H9 (cell line): ENCODE data around the gene UST. TPM values are rescaled to one million over a fixed set of nuclear protein-coding genes. Genes with fewer than 3 reads are reported as not detected.

Experiments
- DNase-seq: peaks from one replicate; pipeline ENCODE4 v3.0.0-alpha.2; 2017
- H2AFZ ChIP-seq: one replicate; pipeline ENCODE4 v1.6.1; 2013; ENCODE audit warnings: mild to moderate bottlenecking, low read length, control low read depth, moderate library complexity
- H2AK5ac ChIP-seq: 2 replicates; pipeline ENCODE4 v1.6.1; 2013; ENCODE audit warnings: low read length, control low read depth, mixed read lengths; ENCODE audit not compliant: insufficient read length
- H2BK120ac ChIP-seq: one replicate; pipeline ENCODE4 v1.6.1; 2013; ENCODE audit warnings: low read depth, mild to moderate bottlenecking, low read length, control low read depth, inconsistent platforms; ENCODE audit not compliant: poor library complexity, severe bottlenecking
- H2BK12ac ChIP-seq: 2 replicates; pipeline ENCODE4 v1.6.1; 2013; ENCODE audit warnings: low read length, control low read depth, mixed read lengths, low read depth; ENCODE audit not compliant: insufficient read length
- H2BK15ac ChIP-seq: 2 replicates; pipeline ENCODE4 v1.6.1; 2013; ENCODE audit warnings: low read depth, low read length, control low read depth
- H2BK20ac ChIP-seq: one replicate; pipeline ENCODE4 v1.6.1; 2013; ENCODE audit warnings: low read depth, mild to moderate bottlenecking, low read length, control low read depth, inconsistent platforms; ENCODE audit not compliant: poor library complexity, severe bottlenecking
- H2BK5ac ChIP-seq: 2 replicates; pipeline ENCODE4 v1.6.1; 2013; ENCODE audit warnings: low read length, control low read depth, mixed read lengths; ENCODE audit not compliant: insufficient read length
- H3K14ac ChIP-seq: 2 replicates; pipeline ENCODE4 v1.6.1; 2013; ENCODE audit warnings: low read length, control low read depth; ENCODE audit not compliant: insufficient read depth
- H3K18ac ChIP-seq: 2 replicates; pipeline ENCODE4 v1.6.1; 2013; ENCODE audit warnings: low read depth, mild to moderate bottlenecking, mixed read lengths, low read length, control low read depth; ENCODE audit not compliant: insufficient read length
- H3K23ac ChIP-seq: 2 replicates; pipeline ENCODE4 v1.6.1; 2013; ENCODE audit warnings: low read length, control low read depth, mixed read lengths, low read depth; ENCODE audit not compliant: insufficient read length
- H3K23me2 ChIP-seq: 2 replicates; pipeline ENCODE4 v1.6.1; 2013; ENCODE audit warnings: low read depth, mild to moderate bottlenecking, mixed read lengths, low read length, control low read depth; ENCODE audit not compliant: insufficient read length, poor library complexity, severe bottlenecking
- H3K27ac ChIP-seq: 2 replicates; pipeline ENCODE4 v1.5.1; 2013; ENCODE audit warnings: low read length, control low read depth, mixed read lengths, low read depth; ENCODE audit not compliant: insufficient read length
- H3K27me3 ChIP-seq: 2 replicates; pipeline ENCODE4 v1.6.1; 2013; ENCODE audit warnings: low read length, control low read depth, inconsistent platforms; ENCODE audit not compliant: insufficient read depth
- H3K4ac ChIP-seq: 2 replicates; pipeline ENCODE4 v1.6.1; 2013; ENCODE audit warnings: low read depth, mild to moderate bottlenecking, control low read depth, inconsistent platforms, low read length, moderate library complexity
- H3K4me1 ChIP-seq: 2 replicates; pipeline ENCODE4 v1.6.1; 2013; ENCODE audit warnings: low read length, control low read depth, inconsistent platforms; ENCODE audit not compliant: insufficient read depth
- H3K4me2 ChIP-seq: 2 replicates; pipeline ENCODE4 v1.6.1; 2013; ENCODE audit warnings: low read length, control low read depth, mixed read lengths; ENCODE audit not compliant: insufficient read length, insufficient read depth
- H3K56ac ChIP-seq: 2 replicates; pipeline ENCODE4 v1.6.1; 2013; ENCODE audit warnings: low read depth, mild to moderate bottlenecking, mixed read lengths, low read length, control low read depth; ENCODE audit not compliant: insufficient read length
- H3K79me1 ChIP-seq: 2 replicates; pipeline ENCODE4 v1.6.1; 2013; ENCODE audit warnings: low read depth, mild to moderate bottlenecking, moderate library complexity, low read length, control low read depth, inconsistent platforms; ENCODE audit not compliant: insufficient read depth, poor library complexity, severe bottlenecking
- H3K79me2 ChIP-seq: 2 replicates; pipeline ENCODE4 v1.6.1; 2013; ENCODE audit warnings: low read length, control low read depth, inconsistent platforms; ENCODE audit not compliant: insufficient read depth
- H3K9ac ChIP-seq: 2 replicates; pipeline ENCODE4 v1.6.1; 2013; ENCODE audit warnings: low read length, control low read depth, mixed read lengths; ENCODE audit not compliant: insufficient read length; ENCODE audit errors: extremely low read depth
- H3K9me3 ChIP-seq: one replicate; pipeline ENCODE4 v1.6.1; 2013; ENCODE audit warnings: low read depth, low read length, inconsistent platforms; ENCODE audit not compliant: control insufficient read depth
- H3T11ph ChIP-seq: one replicate; pipeline ENCODE4 v1.6.1; 2013; ENCODE audit warnings: mild to moderate bottlenecking, low read length, control low read depth, inconsistent platforms
- H4K20me1 ChIP-seq: one replicate; pipeline ENCODE4 v1.6.1; 2013; ENCODE audit not compliant: control insufficient read depth, insufficient read length, insufficient read depth
- H4K5ac ChIP-seq: 2 replicates; pipeline ENCODE4 v1.6.1; 2013; ENCODE audit warnings: low read depth, mild to moderate bottlenecking, mixed read lengths, low read length, control low read depth; ENCODE audit not compliant: insufficient read length
- H4K8ac ChIP-seq: replicated peaks from 2 replicates; pipeline ENCODE4 v1.6.1; 2013; ENCODE audit warnings: low read length, control low read depth, mixed read lengths, low read depth; ENCODE audit not compliant: insufficient read length
- H4K91ac ChIP-seq: 2 replicates; pipeline ENCODE4 v1.6.1; 2013; ENCODE audit warnings: low read depth, mild to moderate bottlenecking, moderate library complexity, mixed read lengths, low read length, control low read depth; ENCODE audit not compliant: insufficient read length
- H3K27ac Mint-ChIP-seq, 3 experiments: 2 replicates in 2 of 3; 3 replicates in 1 of 3; pipeline ENCODE4 v1.8.0; 2020 to 2021; ENCODE audit warnings: mixed read lengths in 3 of 3, mild to moderate bottlenecking in 1 of 3, moderate library complexity in 1 of 3
- H3K27me3 Mint-ChIP-seq: 2 replicates; pipeline ENCODE4 v1.8.0; 2021; ENCODE audit warnings: low read depth, mild to moderate bottlenecking, moderate library complexity, mixed read lengths
- H3K36me3 Mint-ChIP-seq, 3 experiments: 2 replicates in 2 of 3; 3 replicates in 1 of 3; pipeline ENCODE4 v1.8.0; 2020 to 2021; ENCODE audit warnings: low read depth in 3 of 3, mixed read lengths in 3 of 3; ENCODE audit not compliant: insufficient read depth in 1 of 3
- H3K4me1 Mint-ChIP-seq, 2 experiments: 2 replicates each; pipeline ENCODE4 v1.8.0; 2020; ENCODE audit warnings: mixed read lengths in 2 of 2
- H3K4me3 Mint-ChIP-seq, 2 experiments: 2 replicates in 1 of 2; 3 replicates in 1 of 2; pipeline ENCODE4 v1.8.0; 2020 to 2021; ENCODE audit warnings: mild to moderate bottlenecking in 2 of 2, mixed read lengths in 2 of 2, moderate library complexity in 1 of 2
- H3K9me3 Mint-ChIP-seq, 2 experiments: 2 replicates in 1 of 2; 3 replicates in 1 of 2; pipeline ENCODE4 v1.8.0; 2020; ENCODE audit warnings: mild to moderate bottlenecking in 2 of 2, mixed read lengths in 2 of 2, moderate library complexity in 1 of 2
- CTCF ChIP-seq: fragments of 200-600 bp; sonication (generic); conservative IDR thresholded peaks from 3 replicates; pipeline ENCODE4 v1.8.0; 2021; ENCODE audit warnings: antibody characterized with exemption, mild to moderate bottlenecking
- WGBS: extraction: QIAGEN DNeasy Blood & Tissue Kit; methylation state at CpG from one replicate; pipeline ENCODE4 v1.1.7; 2013; ENCODE audit warnings: missing lambda C conversion rate, low lambda C conversion rate, mixed read lengths; ENCODE audit not compliant: insufficient read length; ENCODE audit errors: extremely low coverage; 5-methylcytosine and 5-hydroxymethylcytosine counted together
- total RNA-seq: library from RNA; stranded (reverse); gene quantifications from 2 replicates; pipeline ENCODE4 v1.2.1, GENCODE V29; 2021

UST gene
- total RNA-seq, 1 experiment from 2014 or later, result 14.4 TPM

- no peak overlapping the region for H4K5ac ChIP-seq
- H2AK5ac ChIP-seq, result no peak overlapping the region
- no peak overlapping the region for H4K8ac ChIP-seq
- Mint-ChIP-seq H3K4me3 (no peak overlapping the region), H3K27me3 (no peaks in the 10 kb centered on the region), H3K36me3 (no peaks in the 10 kb centered on the region; a peak in 2 of 7 replicates), H3K27ac (peak overlapping the region in 2 of 3 experiments; percentile 10 to 69; a peak in 3 of 7 replicates), H3K9me3 (no peaks in the 10 kb centered on the region), H3K4me1 (peaks cover 11 to 14% of the 10 kb centered on the region in 2 experiments)
- no peak overlapping the region for H3K27ac ChIP-seq
- no peak overlapping the region for H3K56ac ChIP-seq
- H3K18ac ChIP-seq, result no peak overlapping the region
- H2AFZ ChIP-seq, result no peak overlapping the region
- H3K9me3 ChIP-seq, result no peaks in the 10 kb centered on the region
- no peak for TF ChIP-seq CTCF
- H3K4me1 ChIP-seq, result no peaks in the 10 kb centered on the region
- no peak overlapping the region for H4K91ac ChIP-seq
- H3K4ac ChIP-seq, result no peak overlapping the region
- no peak overlapping the region for H3K23ac ChIP-seq
- H3K23me2 ChIP-seq, result no peaks in the 10 kb centered on the region
- DNase-seq, result no peak
- no peak overlapping the region for H2BK12ac ChIP-seq
- H2BK15ac ChIP-seq, result no peak overlapping the region
- H2BK20ac ChIP-seq, result no peak overlapping the region
- no peak overlapping the region for H3K9ac ChIP-seq
- no CpG with 5 or more reads among the region's 7 CpGs for WGBS
- H3K79me1 ChIP-seq, result no peaks in the 10 kb centered on the region
- H4K20me1 ChIP-seq, result no peaks in the 10 kb centered on the region
- no peak overlapping the region for H2BK5ac ChIP-seq
- H3T11ph ChIP-seq, result no peak overlapping the region
- no peak overlapping the region for H2BK120ac ChIP-seq
- H3K79me2 ChIP-seq, result no peaks in the 10 kb centered on the region
- H3K27me3 ChIP-seq, result no peaks in the 10 kb centered on the region
- no peak overlapping the region for H3K14ac ChIP-seq
- no peak overlapping the region for H3K4me2 ChIP-seq
These were observed 312.7 kb downstream of the UST start for GRCh38 chr6:149059557-149059956.
